Measurements from ENCODE around the gene BCL2L15. TPM values are rescaled to one million over a fixed set of nuclear protein-coding genes. Genes with fewer than 3 reads are reported as not detected.
A peak's percentile ranks its signal among the peaks of the same experiment; 100 is the strongest.

The BCL2L15 gene
- under 0.01 and 0.22 TPM in 2 replicates for total RNA-seq

GRCh38 chr1:113887402-113888175, at the start of gene BCL2L15:
TSS of gene BCL2L15 (minus strand) at chr1:113887581. CDS start at chr1:113887375, 206 bp downstream.
- no peak for DNase-seq (ENCODE audit: low read depth in 2 of 2)

GRCh38 chr1:113937146-113937545, 49.8 kb upstream of the BCL2L15 start:
- peak; percentile 32 to 67 for DNase-seq (ENCODE audit: low read depth in 2 of 2)

- no peak for DNase-seq (ENCODE audit: low read depth in 2 of 2)
Observed at GRCh38 chr1:113935970-113936369, 48.6 kb upstream of the BCL2L15 start.

- DNase-seq (ENCODE audit: low read depth in 2 of 2) = no peak
Observed at GRCh38 chr1:113935176-113935575, 47.8 kb upstream of the BCL2L15 start.

GRCh38 chr1:113934511-113935055, 47.2 kb upstream of the BCL2L15 start:
- no peak for DNase-seq (ENCODE audit: low read depth in 2 of 2)

- DNase-seq (ENCODE audit: low read depth in 2 of 2) = no peak
Observed at GRCh38 chr1:113934006-113934405, 46.6 kb upstream of the BCL2L15 start.

GRCh38 chr1:113931451-113931851, 44.1 kb upstream of the BCL2L15 start:
- DNase-seq (ENCODE audit: low read depth in 2 of 2) = peak; percentile 23 to 51

- DNase-seq (ENCODE audit: low read depth in 2 of 2) = peak; percentile 48 to 95
Observed at GRCh38 chr1:113930499-113931161, 43.2 kb upstream of the BCL2L15 start.

GRCh38 chr1:113929750-113930498, 42.5 kb upstream of the BCL2L15 start:
- peak; percentile 54 to 56 for DNase-seq (ENCODE audit: low read depth in 2 of 2)

GRCh38 chr1:113928941-113929749, 41.8 kb upstream of the BCL2L15 start, which contains the start of gene HIPK1:
TSS of gene HIPK1 (plus strand) at chr1:113929324.
- peak; percentile 91 to 93 for DNase-seq (ENCODE audit: low read depth in 2 of 2)

- no peak for DNase-seq (ENCODE audit: low read depth in 2 of 2)
Observed at GRCh38 chr1:113928187-113928930, 41.0 kb upstream of the BCL2L15 start.

- no peak for DNase-seq (ENCODE audit: low read depth in 2 of 2)
Observed at GRCh38 chr1:113924473-113924872, 37.1 kb upstream of the BCL2L15 start.

GRCh38 chr1:113922957-113923356, 35.6 kb upstream of the BCL2L15 start:
- DNase-seq (ENCODE audit: low read depth in 2 of 2) = no peak

- DNase-seq (ENCODE audit: low read depth in 2 of 2) = no peak
Observed at GRCh38 chr1:113918243-113918642, 30.9 kb upstream of the BCL2L15 start.

GRCh38 chr1:113917400-113918082, 30.2 kb upstream of the BCL2L15 start:
- no peak for DNase-seq (ENCODE audit: low read depth in 2 of 2)

- no peak for DNase-seq (ENCODE audit: low read depth in 2 of 2)
Observed at GRCh38 chr1:113916974-113917373, 29.6 kb upstream of the BCL2L15 start.

- DNase-seq (ENCODE audit: low read depth in 2 of 2) = no peak
Observed at GRCh38 chr1:113913887-113914664, 26.7 kb upstream of the BCL2L15 start.

- no peak for DNase-seq (ENCODE audit: low read depth in 2 of 2)
Observed at GRCh38 chr1:113913312-113913668, 25.9 kb upstream of the BCL2L15 start.

Data from lung microvascular endothelial cell (primary cell).